Heart right ventricle (tissue), 16 donors: Measurements from ENCODE around the gene PLK1. TPM values are rescaled to one million over a fixed set of nuclear protein-coding genes. Genes with fewer than 3 reads are reported as not detected.
A peak's percentile ranks its signal among the peaks of the same experiment; 100 is the strongest.
"Not testable (repeated sequence)": the region's sequence is repeated elsewhere in the genome, so short reads cannot be mapped to it uniquely, and the experiment has no call there.

Source experiments
- ATAC-seq, 8 donors: fragments of 200-7000 bp; cut with Tn5 transposase; one replicate each; pipeline ENCODE4 v1.9.1; 2020; ENCODE audit warnings: mild to moderate bottlenecking in 8 of 8, moderate library complexity in 8 of 8, moderate number of reproducible peaks in 1 of 8
- DNase-seq, 2 donors: peaks; one replicate each; pipeline ENCODE4 v3.0.0-alpha.2; 2020
- H3K27ac ChIP-seq, 10 donors: fragments of 200-600 bp; sonication (generic) in 2 of 10; one replicate each; pipeline versions ENCODE4 v1.5.0 to v1.8.0; 2020 to 2022; ENCODE audit warnings: mild to moderate bottlenecking in 3 of 10
- H3K27me3 ChIP-seq, 7 donors: fragments of 200-600 bp; one replicate each; pipeline ENCODE4 v1.8.0; 2021 to 2022; ENCODE audit warnings: mild to moderate bottlenecking in 2 of 7
- H3K36me3 ChIP-seq, 9 donors: fragments of 200-600 bp; sonication (generic) in 1 of 9; one replicate each; pipeline versions ENCODE4 v1.5.0 to v1.8.0; 2020 to 2022; ENCODE audit warnings: mild to moderate bottlenecking in 2 of 9
- H3K4me1 ChIP-seq, 9 donors: fragments of 200-600 bp; sonication (generic) in 1 of 9; one replicate each; pipeline versions ENCODE4 v1.5.0 to v1.8.0; 2020 to 2022; ENCODE audit warnings: mild to moderate bottlenecking in 4 of 9
- H3K4me3 ChIP-seq, 10 donors: fragments of 200-600 bp; sonication (generic) in 2 of 10; one replicate each; pipeline versions ENCODE4 v1.5.0 to v1.8.0; 2020 to 2022; ENCODE audit warnings: mild to moderate bottlenecking in 7 of 10, moderate library complexity in 2 of 10
- H3K9me3 ChIP-seq, 11 donors: fragments of 200-600 bp in 10 of 11; sonication (generic) in 2 of 11; one replicate each; pipeline versions ENCODE4 v1.5.0 to v1.8.0; 2013 to 2022; ENCODE audit warnings: mild to moderate bottlenecking in 2 of 11, control low read depth in 1 of 11, moderate library complexity in 1 of 11
- CTCF ChIP-seq, 9 donors: fragments of 200-600 bp; sonication (generic) in 2 of 9; IDR thresholded peaks; one replicate each; pipeline versions ENCODE4 v1.5.0 to v1.8.0; 2021 to 2022; ENCODE audit warnings: antibody characterized with exemption in 9 of 9, mild to moderate bottlenecking in 5 of 9, moderate library complexity in 1 of 9
- WGBS, 2 donors: extraction: QIAGEN DNeasy Blood & Tissue Kit; methylation state at CpG; one replicate each; pipeline ENCODE4 v1.1.7; 2013; ENCODE audit warnings: inconsistent platforms in 1 of 2; 5-methylcytosine and 5-hydroxymethylcytosine counted together
- intact Hi-C, 10 donors: fragments of 100-400 bp; cut with DNase I; formaldehyde crosslinking; loops; one replicate each; pipeline versions ENCODE4 v1.11.1 to v1.14.2; 2022
- long read RNA-seq, 3 donors: library from polyadenylated mRNA; unstranded; transcript quantifications; one replicate each; pipeline ENCODE4 v2.0.0, GENCODE V29; 2020 to 2021
- polyA plus RNA-seq, 2 donors: library from polyadenylated mRNA; stranded (reverse); fragments of 200-250 nt; gene quantifications; one replicate each; pipeline ENCODE4 v1.2.3, GENCODE V29; 2013
- total RNA-seq, 10 donors: library from RNA; stranded (reverse); fragmentation: NEBNext Ultra II Directional in 3 of 10; extraction: Animal tissue kit (Norgen Biotek cat#: 25700) in 3 of 10; gene quantifications; one replicate each; pipeline versions ENCODE4 v1.2.1 to v1.2.4, GENCODE V29; 2021 to 2023
- donor health status: Arrhythmogenic right ventricular cardiomyopathy.
- donor health status: ischemic (EF 13 %, LVEDD 7.1; RV severe dilation, severe dysfunction).
- donor health status: healthy with polysubstance abuse.
- donor health status: DM: no; HTN: yes; CAD: no.
- donor health status: DM: no; HTN: no; CAD: no.
- donor health status: ischemic (EF 25% LVEDD 6.9; RV normal size, moderate dysfunction).
- donor health status: ischemic (EF 25% LVEDD 5.7; RV mildly dilated, moderate dysfunction).
- donor health status: healthy.
- donor health status: DM: yes; HTN: yes; CAD: no.
- donor health status: Ischemic cardiomyopathy.
- donor health status: ischemic (EF 35%, LVEDD 5.7; RV mildly dilated, moderate dysfunction).
- donor health status: nonischemic (EF 11% LVEDD 7.7; RV severe dilation, severe dysfunction).
- donor health status: DM: yes; HTN: yes; CAD: no.
- donor health status: PGD.
- donor health status: ischemic (EF 29% LVEDD 5.4; RV normal size, mild dysfunction).
- donor health status: nonischemic (EF 23%, LVEDD 6.1; RV moderate dilation, normal function).

Gene PLK1
- 1 to 10 TPM in 4 of 10 donors, under 1 TPM in 6; 0.32 to 6.0 (median 0.97) TPM for total RNA-seq
- polyA plus RNA-seq: 1 to 10 TPM in 1 of 2 donors, under 1 TPM in 1; 0.87 to 1.2 TPM
- long read RNA-seq, donor 1, full-length matches to known transcripts: 1 of 1 reads
- long read RNA-seq, donor 1, partial matches to known transcripts: 0 of 1 reads
- long read RNA-seq, donor 1, other reads (novel, unspliced or antisense): 0 of 1 reads
- long read RNA-seq, donor 2, partial matches to known transcripts: 0 of 1 reads
- long read RNA-seq, donor 2, other reads (novel, unspliced or antisense): 0 of 1 reads
- long read RNA-seq, donor 3: 0 reads

- WGBS, 2 donors: 1 to 3% methylated on average over 75 of the region's 75 CpGs
- peak; percentile 64 to 74 for DNase-seq
- ATAC-seq: peak; percentile 89 to 96 (median 93)
- no peaks in the 10 kb centered on the region for H3K27me3 ChIP-seq
- H3K36me3 ChIP-seq: peaks cover 0 to 58% (median 0%) of the 10 kb centered on the region in 9 donors
- peak within 1 kb of the TSS in 1 of 10 donors; percentile 32 for H3K27ac ChIP-seq
- H3K4me1 ChIP-seq: peaks cover 3 to 33% (median 13%) of the 10 kb centered on the region in 9 donors
- H3K4me3 ChIP-seq: peak within 1 kb of the TSS; percentile 31 to 77 (median 60)
- no peaks in the 10 kb centered on the region for H3K9me3 ChIP-seq
- TF ChIP-seq CTCF (IDR thresholded peaks at IDR 0.05): peak in 6 of 9 donors; percentile 19 to 49 (median 34)
- intact Hi-C loops: no loop called here
Observed at GRCh38 chr16:23678430-23679273, at the start of gene PLK1. PLK1 (plus strand) TSS chr16:23678889; CDS start chr16:23678933, 44 bp downstream.

DNA sequence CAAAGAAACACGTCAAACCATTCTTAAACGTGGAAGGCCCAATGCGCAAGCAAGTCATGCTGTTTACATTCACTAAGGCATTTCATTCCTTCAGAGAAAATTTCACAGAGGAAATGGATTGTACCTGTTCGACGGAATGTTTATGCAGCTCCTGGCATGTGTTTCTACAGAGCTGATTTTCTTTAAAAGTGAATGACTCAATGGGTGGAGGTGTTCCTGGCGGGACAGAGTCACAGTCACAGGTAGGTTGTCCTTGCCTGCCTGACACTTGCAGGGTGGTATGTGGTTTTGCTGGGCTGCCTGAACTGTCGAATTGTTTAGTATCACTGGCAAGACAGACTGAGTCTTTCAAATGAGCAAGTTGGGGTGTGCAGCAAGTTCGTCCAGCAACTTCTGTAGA lies 49.2 kb upstream of the PLK1 start:
- 94% methylated on average over 8 of the region's 8 CpGs for WGBS, 2 donors
- H3K27me3 ChIP-seq: no peaks in the 10 kb centered on the region
- TF ChIP-seq CTCF (IDR thresholded peaks at IDR 0.05): no peak
- ATAC-seq: no peak
- H3K36me3 ChIP-seq: peaks cover 0 to 92% (median 33%) of the 10 kb centered on the region in 9 donors
- H3K27ac ChIP-seq: no peak overlapping the region
- intact Hi-C loops: no loop called here
- no peak overlapping the region for H3K4me3 ChIP-seq
- DNase-seq: no peak
- H3K4me1 ChIP-seq: no peaks in the 10 kb centered on the region
- H3K9me3 ChIP-seq: no peaks in the 10 kb centered on the region

DNA sequence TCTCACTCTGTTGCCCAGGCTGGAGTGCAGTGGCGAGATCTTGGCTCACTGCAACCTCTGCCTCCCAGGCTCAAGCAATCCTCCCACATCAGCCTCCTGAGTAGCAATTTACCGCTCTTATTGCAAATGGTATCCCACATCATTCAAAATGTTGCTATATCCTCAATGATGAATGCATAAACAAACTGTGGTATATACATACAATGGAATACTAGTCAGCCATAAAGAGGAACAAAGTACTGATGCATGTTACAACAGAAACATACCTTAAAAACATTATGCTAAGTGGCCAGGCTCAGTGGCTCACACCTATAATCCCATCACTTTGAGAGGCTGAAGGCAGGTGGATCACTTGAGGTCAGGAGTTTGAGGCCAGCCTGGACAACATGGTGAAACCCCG lies 46.8 kb upstream of the PLK1 start:
- 98% methylated on average over 3 of the region's 3 CpGs for WGBS, 2 donors
- H3K9me3 ChIP-seq, ATAC-seq, intact Hi-C loops, H3K4me3 ChIP-seq, H3K27me3 ChIP-seq, H3K4me1 ChIP-seq, DNase-seq, H3K27ac ChIP-seq: not testable (repeated sequence)
- peaks cover 0 to 92% (median 49%) of the 10 kb centered on the region in 9 donors for H3K36me3 ChIP-seq

- H3K9me3 ChIP-seq: no peaks in the 10 kb centered on the region
- intact Hi-C loops: no loop called here
- H3K27ac ChIP-seq: no peak overlapping the region
- no peak for ATAC-seq
- no peak for TF ChIP-seq CTCF (IDR thresholded peaks at IDR 0.05)
- no peaks in the 10 kb centered on the region for H3K27me3 ChIP-seq
- WGBS, 2 donors: 95 to 98% methylated on average over 4 of the region's 4 CpGs
- H3K4me1 ChIP-seq: peaks cover 0 to 2% (median 0%) of the 10 kb centered on the region in 9 donors
- no peak overlapping the region for H3K4me3 ChIP-seq
- H3K36me3 ChIP-seq: peaks cover 0 to 81% (median 32%) of the 10 kb centered on the region in 9 donors
- no peak for DNase-seq
Observed at GRCh38 chr16:23634461-23635036, 44.1 kb upstream of the PLK1 start.
